PC-3 (cell line): ENCODE measurements around the gene VWA2.

Source experiments
- EZH2 ChIP-seq: fragments of 300-600 bp; sonication (generic); IDR thresholded peaks from one replicate; pipeline ENCODE4 v1.6.1; 2017; ENCODE audit warnings: antibody characterized with exemption, mild to moderate bottlenecking, low read length; ENCODE audit not compliant: unreplicated experiment
- EZH2phosphoT487 ChIP-seq: fragments of 300-600 bp; sonication (generic); IDR thresholded peaks from 2 replicates; pipeline ENCODE4 v1.6.1; 2018; ENCODE audit warnings: mild to moderate bottlenecking, antibody characterized with exemption, low read length, borderline replicate concordance
- TF ChIP-seq, protein P1 (sequence below): fragments of 300-600 bp; sonication (generic); conservative IDR thresholded peaks from 2 replicates; pipeline ENCODE4 v1.5.1; 2017; ENCODE audit warnings: antibody characterized with exemption, low read depth, mild to moderate bottlenecking, low read length

DNA sequence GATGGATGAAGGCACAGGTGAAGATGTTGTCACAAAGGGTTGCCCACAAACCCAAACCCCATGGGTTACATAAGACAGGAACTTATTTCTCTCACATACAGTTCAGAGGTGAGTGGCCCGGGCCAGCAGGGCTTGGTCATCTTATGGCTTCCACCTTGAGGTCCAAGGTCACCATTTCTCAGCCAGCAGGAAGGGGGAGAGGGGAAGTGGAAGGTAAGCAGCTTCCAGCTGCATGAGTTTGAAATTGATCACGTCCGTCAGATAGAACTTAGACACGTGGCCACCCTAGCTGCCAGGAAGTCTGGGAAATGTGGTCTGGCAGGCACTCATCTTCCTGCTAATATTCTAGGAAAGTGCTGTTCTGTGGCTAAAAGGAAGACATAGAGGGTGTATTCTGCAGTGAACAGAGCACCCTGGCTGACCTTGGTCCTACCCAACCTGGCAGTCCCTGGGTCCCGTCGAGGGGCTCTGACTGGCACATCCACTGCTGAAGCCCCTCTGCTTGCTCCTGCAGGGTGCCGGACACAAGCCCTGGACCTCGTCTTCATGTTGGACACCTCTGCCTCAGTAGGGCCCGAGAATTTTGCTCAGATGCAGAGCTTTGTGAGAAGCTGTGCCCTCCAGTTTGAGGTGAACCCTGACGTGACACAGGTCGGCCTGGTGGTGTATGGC, 49.5 kb downstream of the VWA2 start:
- TF ChIP-seq, protein P1, sequence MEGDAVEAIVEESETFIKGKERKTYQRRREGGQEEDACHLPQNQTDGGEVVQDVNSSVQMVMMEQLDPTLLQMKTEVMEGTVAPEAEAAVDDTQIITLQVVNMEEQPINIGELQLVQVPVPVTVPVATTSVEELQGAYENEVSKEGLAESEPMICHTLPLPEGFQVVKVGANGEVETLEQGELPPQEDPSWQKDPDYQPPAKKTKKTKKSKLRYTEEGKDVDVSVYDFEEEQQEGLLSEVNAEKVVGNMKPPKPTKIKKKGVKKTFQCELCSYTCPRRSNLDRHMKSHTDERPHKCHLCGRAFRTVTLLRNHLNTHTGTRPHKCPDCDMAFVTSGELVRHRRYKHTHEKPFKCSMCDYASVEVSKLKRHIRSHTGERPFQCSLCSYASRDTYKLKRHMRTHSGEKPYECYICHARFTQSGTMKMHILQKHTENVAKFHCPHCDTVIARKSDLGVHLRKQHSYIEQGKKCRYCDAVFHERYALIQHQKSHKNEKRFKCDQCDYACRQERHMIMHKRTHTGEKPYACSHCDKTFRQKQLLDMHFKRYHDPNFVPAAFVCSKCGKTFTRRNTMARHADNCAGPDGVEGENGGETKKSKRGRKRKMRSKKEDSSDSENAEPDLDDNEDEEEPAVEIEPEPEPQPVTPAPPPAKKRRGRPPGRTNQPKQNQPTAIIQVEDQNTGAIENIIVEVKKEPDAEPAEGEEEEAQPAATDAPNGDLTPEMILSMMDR, result no peak
- TF ChIP-seq EZH2 (no peak), EZH2phosphoT487 (no peak)
